Measurements from ENCODE around the gene TOGARAM2.

The TOGARAM2 gene

DNA sequence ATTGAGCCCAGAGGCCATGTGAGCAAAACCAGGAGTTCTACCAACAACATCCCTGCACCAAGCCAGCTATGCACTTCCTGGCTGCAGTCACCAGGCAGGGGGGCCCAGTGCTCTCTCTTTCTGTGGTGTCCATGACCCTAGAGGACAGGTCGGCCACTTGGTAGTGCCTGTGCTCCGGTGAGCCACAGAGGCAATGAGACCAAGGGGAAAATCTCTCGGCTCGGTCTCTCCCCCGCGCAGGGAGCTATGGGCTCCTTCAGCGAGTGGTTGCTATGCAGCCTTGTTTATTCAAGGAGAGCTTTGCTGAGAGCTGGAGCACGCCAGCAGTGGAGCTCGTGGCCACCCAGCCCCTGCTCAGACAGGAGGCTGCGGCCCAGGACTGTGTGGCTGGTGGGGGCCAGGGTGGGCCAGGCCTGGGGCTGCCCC, at the start of gene TOGARAM2:
Gene TOGARAM2 (plus strand): TSS at position 283 of the 426 bp plus-strand sequence. CDS start 13,537 bp downstream, outside the sequence.
- DNase-seq, result peak; percentile 27

DNA sequence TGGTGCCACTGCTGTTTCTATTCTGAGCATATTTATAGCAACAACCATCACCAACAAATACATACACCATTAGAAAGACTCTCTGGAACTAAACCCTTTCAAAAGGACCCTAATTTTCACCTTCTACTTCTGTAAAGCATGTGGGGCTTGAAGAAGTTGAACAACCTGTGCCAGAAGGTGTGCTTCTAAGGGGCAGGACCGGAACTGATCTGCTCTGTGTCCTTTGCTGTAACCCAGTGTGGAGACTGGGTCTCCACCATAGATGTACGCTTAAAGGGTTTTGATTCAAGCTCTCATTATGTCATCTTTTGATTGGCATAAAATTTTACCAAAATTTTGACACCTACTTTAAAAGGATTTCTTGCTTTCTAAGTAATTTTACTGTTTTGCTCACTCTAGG, 46.3 kb upstream of the TOGARAM2 start:
- no peak for DNase-seq

DNA sequence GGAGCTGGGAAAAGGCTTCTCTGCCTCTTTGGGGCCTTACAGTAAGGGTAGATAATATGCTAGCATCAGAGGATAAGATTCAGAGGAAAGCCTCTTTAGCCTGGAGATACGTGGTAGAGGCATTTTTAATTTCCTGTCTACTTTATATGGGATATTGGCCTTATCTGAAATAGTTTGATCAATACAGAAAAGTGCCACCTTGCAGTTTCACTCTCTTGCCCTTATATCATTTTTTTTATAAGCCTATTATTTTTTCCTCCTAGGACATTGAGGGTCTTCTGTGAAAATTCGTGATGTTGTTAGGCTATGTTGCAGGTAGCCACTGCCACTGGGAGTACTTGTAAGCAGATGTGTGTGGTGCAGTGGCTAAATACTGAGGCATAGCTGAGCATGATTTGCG, 40.1 kb upstream of the TOGARAM2 start:
- DNase-seq, result no peak

DNA sequence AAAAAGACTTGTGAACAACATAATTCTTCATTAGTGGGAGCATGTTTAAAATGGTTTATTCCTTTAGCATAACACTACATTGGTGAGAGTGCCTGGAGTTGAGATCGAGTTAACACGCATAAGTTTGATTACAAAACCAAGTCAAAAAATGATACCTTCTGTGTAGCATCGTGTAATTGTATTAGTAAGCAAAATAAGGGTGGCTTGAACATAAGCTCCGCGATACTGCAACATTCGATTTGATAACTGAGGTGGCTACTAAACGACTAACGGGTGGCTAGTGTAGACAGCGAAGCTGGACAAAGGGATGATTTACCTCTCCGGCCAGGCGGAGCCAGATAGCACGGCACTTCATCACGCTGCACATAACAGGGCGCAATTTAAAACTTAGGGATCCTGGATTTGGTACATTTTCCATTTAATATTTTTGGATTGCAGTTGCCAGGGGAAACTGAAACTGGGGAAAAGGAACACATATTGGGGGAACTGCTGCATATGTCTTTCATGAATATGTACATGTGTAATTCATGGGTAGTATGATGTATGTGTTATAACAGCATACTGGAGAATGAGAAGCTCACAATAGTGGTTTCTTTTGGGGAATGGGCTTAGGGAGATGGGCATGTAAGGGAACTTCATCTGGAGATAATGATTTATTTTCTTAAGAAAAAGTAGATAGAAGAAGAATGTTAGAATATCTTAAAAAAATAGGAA, 36.4 kb upstream of the TOGARAM2 start:
- DNase-seq, result no peak

DNA sequence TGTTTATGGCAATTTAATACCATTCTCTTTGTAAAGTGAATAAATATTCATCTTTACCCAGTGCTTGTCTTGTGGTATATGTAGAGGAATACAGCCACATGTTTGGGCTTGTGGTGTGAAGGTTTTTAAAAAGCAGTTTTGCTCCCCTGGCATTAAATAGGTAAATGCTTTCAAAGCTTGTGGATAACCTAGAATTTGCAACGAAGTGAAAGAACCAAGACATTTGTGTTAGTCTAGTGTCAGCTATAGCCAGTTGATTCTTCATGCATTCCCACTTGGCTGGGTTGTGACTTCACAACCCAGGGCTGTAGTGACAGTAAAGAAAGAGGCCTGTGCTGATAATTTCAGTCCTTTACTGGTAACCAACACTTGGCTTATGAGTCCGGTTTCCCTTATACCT, 32.9 kb upstream of the TOGARAM2 start:
- DNase-seq, result no peak

DNA sequence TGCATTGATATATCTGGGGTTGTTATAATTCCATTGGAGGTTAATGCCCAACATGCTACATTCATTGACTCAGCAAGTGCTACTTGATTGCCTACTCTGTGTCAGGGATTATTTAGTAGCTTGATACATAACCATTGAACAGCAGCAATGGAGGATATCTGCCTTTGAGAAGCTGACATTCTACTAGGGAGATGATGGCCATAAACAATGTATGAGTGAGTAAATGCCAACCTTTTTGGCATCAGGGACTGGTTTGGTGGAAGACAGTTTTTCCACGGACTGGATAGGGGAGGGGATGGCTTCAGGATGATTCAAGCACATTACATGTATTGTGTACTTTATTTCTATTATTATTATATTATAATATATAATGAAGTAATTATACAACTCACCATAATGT, 31.9 kb upstream of the TOGARAM2 start:
- no peak for DNase-seq

DNA sequence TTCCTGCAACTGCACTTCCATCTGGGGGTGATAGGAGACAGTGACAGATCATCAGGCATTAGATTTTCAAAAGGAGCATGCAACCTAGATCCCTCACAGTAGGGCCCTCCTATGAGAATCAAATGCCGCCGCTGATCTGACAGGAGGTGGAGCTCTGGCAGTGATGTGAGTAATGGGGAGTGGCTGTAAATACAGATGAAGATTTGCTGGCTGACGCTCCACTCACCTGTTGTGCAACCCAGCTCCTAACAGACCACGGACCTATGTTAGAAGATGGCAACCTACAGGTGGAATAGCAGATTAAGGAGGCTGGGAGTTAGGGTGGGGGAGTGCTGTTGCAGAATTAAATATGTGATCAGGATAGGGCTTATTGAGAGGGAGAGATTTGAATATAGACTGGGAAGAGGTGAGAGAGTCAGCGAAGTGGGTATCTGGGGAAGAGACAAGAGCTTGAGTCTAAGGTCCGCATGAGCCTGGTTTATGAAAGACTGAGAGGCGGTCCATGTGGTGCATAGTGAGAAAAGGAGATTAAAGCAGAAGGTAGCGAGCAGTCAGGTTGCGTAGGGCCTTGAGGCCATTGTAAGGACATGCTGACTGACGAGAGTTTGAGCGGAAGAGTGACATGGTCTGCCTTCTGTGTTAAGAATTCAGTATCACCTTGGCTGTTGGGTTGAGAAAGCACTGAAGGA, 31.3 kb upstream of the TOGARAM2 start:
- no peak for DNase-seq

DNA sequence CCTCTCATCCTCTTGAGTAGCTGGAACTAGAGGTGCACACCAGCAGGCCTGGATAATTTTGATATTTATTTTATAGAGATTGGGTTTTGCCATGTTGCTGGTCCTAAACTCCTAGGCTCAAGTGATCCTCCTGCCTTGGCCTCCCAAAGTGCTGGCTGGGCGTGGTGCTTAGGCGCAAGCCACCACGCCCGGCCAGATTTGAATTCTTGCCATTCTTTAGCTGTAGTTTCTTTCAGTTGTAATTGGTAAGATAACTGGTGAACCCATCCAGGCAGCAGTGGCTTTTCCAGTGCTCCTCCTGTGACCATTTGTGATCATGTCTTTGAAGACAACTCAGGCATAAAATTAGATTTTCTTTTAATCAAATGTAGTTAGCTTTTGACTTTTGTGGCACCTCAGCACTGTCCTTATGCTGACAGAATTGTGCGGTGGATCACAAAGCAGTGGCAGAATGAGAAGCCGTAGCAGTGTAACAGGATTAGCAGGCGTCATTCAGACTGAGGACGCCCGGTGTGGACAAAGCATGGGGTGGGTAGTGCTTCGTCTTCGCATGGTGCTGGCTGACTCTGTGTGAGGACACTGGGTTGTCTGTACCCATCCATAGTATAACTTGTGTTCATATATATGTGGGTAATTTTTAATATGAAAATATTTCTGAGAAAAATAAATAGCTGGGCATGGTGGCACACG, 30.0 kb upstream of the TOGARAM2 start:
- no peak for DNase-seq

DNA sequence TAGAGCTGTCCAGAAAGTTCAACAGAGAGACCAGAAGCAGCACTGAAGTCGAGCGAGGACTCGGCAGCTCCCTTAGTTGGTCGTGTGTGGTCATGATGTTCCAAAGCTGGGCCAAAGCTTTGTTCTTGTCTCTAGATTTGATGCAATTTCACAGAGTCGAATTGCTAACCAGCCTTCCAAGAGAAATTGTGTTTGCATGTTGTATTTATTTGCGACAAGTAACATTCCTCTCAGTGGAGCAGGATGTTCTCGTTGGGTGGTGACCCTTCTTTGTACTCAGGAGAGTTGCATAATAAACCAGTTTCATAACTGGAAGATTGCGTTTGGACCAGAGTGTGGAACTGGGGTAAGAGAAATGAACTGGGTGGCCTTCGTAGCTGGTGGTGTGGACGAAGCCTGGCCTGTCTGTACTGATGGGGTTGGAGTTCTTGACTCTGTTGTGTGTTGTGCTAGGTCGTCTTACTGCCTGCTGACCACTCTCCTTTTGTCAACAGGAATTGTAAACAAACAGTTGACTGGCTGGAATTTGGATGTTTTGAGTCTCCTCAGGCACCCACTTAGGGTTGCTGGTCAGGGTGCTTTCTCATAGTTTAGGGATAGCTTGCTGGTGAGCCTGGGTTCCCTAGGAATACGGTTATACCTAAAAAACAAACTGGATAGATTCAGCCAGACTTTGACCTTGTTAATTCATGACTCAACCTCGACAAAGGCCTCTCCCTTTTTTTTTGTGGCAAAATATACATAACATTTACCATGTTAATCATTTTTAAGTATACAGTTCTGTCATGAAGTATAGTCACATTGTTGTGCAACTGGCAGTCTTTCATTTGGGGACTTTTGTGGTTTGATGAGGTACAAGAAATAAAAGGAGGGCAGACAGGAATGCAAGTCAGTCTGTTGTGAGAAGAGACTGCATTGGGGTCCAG, 28.9 kb upstream of the TOGARAM2 start:
- no peak for DNase-seq

DNA sequence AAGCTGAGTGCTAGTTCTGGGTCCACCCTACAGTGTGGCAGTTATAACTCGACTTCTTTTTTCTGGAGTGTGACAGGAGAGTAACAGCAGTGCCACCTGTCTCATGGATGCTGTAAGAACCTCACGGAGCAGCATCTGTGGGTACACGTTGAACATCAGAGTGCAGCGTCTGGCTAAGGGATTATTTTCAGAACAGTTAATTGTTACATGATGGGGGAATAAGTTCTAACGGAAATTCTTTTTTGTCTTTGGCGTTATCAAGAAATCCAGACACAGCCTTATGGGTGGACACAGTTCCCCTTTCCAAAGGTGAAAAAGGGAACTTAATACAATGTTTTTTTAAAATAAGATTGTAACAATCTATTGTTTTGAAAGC, 28.3 kb upstream of the TOGARAM2 start:
- no peak for DNase-seq

DNA sequence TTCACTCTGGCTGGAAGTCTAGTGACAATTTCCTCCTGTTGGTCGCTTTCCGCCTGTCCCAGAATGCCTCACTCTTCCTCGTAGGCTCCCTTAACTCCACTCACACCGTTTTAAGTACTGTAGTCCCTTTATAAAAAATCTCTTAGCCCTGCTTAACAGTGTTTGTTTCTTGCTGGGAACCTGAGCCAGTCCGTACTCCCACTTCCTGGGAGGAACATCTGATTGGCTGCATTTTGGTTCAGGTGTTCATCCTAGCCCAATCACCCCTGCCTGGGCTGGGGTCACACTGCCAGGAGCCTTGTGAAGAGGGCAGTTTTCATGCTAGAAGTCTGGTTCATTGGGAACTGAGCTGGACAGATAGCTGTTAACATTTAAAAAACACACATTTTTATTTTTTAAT, 25.6 kb upstream of the TOGARAM2 start:
- DNase-seq, result no peak

DNA sequence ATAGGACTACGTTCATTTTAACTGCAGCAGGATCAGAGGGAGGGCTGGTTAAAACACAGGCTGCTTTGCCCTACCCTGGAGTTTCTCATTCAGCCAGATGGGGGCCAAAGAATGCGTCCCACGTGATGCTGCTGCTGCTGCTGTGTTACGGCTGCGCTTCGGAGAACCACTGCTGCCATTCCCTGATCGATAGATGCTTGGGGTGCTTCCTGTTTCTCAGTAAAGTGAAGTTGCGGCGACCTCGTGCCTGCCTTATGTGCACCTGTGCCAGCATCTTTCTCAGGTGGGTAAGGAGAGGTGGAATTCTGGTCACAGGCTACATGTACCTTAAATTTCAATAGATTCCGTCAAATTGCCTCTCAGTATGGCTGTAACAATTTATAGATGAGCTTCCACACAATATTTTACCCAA, 24.7 kb upstream of the TOGARAM2 start:
- no peak for DNase-seq

DNA sequence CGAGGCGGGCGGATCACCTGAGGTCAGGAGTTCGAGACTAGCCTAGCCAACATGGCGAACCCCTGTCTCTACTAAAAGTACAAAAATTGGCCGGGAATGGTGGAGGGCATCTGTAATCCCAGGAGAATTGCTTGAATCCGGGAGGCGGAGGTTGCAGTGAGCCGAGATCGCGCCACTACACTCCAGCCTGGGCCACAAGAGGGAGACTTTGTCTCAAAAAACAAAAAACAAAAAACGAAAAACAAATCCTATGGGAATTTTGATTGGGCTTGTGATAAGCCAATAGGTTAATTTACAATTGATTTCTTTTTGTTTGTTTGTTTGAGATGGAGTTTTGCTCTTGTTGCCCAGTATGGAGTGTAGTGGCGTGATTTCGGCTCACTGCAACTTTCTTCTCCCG, 24.2 kb upstream of the TOGARAM2 start:
- DNase-seq, result no peak

DNA sequence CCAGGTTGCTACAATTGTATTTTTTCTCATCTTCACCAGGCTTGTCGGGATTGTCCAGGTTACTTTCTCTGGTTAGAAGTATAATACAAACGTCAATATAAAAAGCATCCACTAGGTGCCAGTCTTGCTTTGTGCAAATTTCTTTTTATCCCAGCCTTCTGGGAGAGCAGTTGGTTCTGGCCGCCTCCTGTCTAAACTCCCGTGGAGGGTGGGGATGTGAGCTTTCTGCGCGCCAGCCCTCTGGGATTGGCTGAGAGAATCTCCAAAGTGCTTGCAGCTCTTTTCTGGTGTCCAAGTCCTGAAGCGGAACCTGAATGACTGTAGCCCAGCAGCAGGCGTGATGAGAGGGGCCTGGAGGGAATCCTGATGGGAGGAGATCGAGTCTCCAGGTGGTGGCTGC, 22.4 kb upstream of the TOGARAM2 start:
- peak; percentile 74 for DNase-seq

DNA sequence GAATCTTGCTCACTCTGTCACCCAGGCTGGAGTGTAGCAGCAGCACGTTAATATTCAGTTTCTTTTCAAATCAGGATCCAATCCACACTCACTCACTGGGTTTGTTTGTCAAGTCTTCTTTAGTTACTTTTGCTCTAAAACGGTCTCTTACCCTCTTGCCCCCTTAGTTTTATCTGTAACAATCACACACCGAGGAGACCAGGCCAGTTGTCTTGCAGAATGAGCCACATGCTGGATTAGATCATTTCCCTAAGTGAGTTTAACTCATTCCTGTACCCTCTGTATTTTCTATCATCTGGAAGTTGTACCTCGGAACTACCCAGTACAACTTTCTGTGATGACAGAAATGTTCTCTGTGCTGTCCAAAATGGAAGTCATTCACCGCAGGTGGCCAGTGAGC, 20.7 kb upstream of the TOGARAM2 start:
- no peak for DNase-seq

DNA sequence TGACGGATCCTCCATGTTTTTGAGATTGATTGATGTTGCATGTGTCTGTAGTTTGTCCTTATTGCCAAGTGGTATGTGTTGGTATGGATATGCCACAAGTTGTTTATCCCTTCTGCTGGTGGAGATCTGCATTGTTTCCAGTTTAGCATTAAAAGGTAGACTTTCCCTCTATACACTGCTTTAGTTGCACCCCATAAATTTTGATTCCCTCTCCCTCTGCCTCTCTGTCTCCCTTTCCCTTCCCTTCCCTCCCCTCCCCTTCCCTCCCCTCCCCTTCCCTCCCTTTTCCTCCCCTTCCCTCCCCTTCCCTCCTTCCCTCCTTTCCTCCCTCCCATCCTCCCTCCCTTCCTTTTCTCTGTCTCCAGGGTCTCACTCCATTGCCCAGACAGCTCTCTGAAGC, 18.6 kb upstream of the TOGARAM2 start:
- no peak for DNase-seq

DNA sequence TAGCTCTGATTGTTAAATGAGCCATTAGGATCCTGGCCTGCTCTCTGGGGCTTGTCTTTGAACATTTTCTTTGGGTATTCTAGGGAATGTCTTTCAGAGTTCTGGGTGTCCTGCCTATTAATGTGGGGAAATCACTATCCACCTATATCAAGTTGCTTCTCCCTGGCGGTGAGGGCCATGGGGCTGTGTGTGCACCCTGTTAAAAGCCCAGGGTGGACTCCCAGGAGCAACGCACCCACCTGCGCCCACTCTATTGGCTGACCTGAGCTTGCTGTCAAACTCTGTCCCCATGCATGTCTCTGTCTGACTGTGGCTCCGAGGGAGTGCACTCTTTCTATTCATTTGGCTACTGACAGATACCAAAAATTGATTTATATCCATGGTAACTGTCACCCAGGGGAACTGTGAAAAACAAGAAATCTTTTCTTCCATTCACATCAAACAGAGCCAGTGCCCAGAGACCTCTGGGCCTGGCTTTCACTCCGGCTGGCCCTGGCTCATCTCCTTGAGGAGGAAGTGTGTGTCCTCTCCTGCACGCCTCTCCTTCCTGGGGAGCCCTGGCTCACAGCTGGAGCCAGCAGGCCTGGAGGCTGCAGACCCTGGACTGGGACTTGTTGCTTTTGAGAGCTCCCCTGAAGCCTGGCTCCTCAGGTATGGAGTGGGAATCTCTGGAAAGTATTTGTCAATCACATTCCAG, 10.5 kb upstream of the TOGARAM2 start:
- no peak for DNase-seq

DNA sequence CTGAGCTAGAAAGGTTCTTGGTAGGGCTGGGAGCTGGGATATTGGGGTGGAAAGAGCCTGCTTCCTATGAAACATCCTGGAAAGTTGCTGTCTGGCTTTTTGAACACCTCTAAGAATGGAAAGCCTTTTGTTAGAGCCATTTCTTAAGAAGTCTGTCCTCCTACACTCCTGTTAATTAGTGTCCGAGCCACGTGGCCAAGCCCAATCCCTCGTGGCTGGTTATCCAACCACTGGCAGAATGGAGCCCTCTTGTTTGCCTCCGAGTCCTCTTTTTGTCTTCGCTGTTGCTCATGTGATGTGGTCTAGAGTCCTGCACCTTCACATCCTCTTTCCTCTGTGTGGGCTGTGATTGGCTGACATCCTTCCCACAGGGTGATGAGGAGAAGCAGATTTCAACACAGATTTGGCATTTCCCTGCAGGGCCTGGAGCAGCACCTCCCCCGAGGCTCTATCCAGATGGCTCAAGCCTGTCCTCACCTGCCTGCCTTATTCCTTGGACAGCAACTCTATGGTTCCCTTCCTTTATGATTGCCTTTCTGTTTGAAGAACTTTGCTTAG, 8.2 kb upstream of the TOGARAM2 start:
- DNase-seq, result no peak

DNA sequence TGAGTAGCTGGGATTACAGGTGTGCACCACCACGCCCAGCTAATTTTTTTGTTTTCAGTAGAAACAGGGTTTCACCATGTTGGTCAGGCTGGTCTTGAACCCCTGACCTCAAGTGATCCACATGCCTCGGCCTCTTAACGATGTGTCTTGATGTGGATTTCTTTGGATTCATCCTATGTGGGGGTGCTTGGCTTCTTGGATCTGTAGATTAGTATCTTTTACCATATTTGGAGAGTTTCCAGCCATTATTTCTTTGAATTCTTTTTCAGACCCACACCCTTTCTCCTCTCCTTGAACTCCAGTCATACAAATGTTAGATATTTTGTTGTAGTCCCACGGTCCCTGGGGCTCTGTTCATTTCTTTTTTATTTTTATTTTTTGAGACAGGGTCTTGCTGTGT, 6.8 kb upstream of the TOGARAM2 start:
- no peak for DNase-seq

DNA sequence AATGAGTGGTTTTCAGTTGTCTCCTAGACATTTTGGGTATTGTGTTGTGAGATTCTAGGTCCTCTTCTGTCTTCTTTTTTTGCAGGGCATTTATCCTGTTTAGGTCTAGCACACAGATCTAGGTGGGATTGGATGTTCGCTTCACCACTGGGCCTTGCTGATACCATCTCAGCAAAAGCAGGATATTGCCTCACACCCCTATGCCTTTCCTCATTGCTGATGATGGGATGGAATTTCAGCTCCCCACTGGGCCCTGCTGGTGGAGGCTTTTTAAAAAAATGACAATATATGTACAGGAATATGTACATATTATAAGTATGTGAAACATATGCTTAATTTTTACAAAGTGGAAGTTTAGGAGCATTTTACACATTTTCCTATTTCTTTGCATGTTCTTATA, 5.4 kb upstream of the TOGARAM2 start:
- DNase-seq, result no peak

DNA sequence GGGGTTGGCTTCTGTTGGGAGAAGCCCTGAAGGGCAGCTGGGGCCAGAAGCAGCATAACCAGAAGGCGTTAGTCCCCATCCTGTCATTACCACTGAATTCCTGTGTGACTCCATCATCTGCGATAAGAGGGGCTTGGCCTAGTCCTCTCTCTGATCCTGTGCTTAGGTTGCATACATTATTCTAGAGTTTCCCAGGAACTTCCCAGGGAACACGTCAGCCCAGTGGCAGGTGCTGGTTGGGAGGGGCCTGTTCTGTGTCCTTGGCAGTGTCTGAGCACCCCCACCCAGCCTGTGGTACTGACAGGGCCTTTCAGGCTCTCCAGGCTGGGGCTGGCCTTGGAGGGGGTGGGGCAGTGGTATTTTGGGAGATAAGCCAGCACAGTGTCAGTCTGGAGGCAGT, 4.5 kb upstream of the TOGARAM2 start:
- no peak for DNase-seq
